Measurements from ENCODE around the gene OR2AJ1.

Gene OR2AJ1

GRCh38 chr1:247948558-247948957 lies 23.9 kb downstream of the OR2AJ1 start, which contains the start of gene OR2L8:
OR2L8 (plus strand) TSS chr1:247948858; CDS start chr1:247948858, 0 bp downstream.
- DNase-seq (ENCODE audit: low read depth), result no peak
- no peak within 1 kb of the TSS for H3K4me3 ChIP-seq (ENCODE audit: low read depth, low read length)

- no peak overlapping the region for H3K4me3 ChIP-seq (ENCODE audit: low read depth, low read length)
- DNase-seq (ENCODE audit: low read depth), result no peak
Observed at GRCh38 chr1:247953408-247953807, 28.7 kb downstream of the OR2AJ1 start.

- no peak overlapping the region for H3K4me3 ChIP-seq (ENCODE audit: low read depth, low read length)
- no peak for DNase-seq (ENCODE audit: low read depth)
Observed at GRCh38 chr1:247961791-247962190, 37.1 kb downstream of the OR2AJ1 start.

- no peak overlapping the region for H3K4me3 ChIP-seq (ENCODE audit: low read depth, low read length)
- DNase-seq (ENCODE audit: low read depth), result no peak
Observed at GRCh38 chr1:247962911-247963588, 38.4 kb downstream of the OR2AJ1 start.

DNA sequence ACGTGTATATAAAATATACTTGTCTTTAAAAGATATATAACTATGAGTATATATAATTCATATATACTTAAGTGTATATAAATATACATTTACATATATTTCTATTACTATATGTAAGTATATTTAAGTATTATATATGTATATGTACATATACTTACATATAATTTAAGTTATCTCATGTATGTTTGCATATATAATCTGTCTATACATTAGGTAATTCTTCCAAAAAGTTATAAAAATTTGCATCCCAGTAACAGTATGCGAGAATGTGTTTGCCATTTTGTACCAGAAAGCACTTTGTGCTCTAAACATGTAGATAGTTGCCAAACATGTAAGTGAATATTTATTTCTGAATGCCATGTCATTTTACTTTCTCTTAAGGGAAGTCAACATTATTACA lies 40.2 kb downstream of the OR2AJ1 start, which contains the start of gene OR2AK2:
OR2AK2 (plus strand) TSS at position 301 of the 400 bp plus-strand sequence. CDS start 144 bp downstream, outside the sequence.
- DNase-seq (ENCODE audit: low read depth), result no peak
- H3K4me3 ChIP-seq (ENCODE audit: low read depth, low read length), result no peak within 1 kb of the TSS

DNA sequence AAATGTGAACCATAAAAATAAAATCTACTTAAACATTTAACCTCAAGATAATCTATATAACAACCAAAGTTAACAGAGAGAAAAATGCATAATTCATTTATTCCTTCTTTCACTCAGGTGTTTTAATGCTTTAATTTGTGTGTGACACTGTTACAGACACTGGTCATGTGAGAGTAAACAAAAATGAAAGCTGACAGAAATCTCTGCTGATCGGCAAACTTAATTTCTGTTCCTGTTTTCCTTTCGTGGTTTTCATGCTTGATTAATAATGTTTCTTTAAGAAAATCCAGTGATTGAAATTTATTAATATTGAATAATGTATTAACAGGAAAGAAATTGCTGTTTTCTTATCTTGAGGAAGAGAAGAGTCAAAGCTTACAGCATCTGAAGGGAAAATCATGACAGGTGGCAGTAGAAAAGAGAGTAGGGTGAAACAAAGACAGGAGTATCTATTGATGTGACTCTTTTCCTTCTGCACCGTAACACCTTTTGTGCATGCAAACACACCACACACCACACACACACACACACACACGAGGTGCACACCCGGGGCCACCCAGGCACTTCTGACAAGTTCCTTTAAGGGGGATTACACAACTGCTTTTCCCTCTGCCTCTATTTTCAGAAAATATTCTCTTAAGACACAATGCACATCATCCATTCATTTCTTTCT lies 42.0 kb downstream of the OR2AJ1 start:
- no peak overlapping the region for H3K4me3 ChIP-seq (ENCODE audit: low read depth, low read length)
- DNase-seq (ENCODE audit: low read depth), result no peak

Measured in skeletal muscle cell (primary cell).